ENCODE results near the gene SIGLEC12.

DNA sequence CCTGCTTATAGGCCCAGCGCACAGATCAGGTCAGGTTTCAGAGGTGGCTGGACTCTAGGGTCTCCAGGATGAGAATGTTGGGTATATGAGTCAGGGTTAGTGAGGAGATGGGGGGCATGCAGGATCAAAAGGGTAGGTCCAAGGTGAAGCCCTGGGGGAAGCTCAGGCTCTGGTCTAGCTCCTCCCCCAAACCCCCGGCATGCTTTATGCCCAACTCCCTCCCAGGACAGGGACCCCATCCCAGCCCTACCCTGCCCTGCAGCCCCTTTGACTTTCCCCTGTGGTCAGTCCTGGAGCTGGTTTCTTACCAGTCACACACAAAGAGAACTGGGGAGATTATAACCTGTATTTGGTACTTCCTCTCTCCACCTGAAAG is 33.1 kb downstream of the SIGLEC12 start:
- TF ChIP-seq, protein P1, sequence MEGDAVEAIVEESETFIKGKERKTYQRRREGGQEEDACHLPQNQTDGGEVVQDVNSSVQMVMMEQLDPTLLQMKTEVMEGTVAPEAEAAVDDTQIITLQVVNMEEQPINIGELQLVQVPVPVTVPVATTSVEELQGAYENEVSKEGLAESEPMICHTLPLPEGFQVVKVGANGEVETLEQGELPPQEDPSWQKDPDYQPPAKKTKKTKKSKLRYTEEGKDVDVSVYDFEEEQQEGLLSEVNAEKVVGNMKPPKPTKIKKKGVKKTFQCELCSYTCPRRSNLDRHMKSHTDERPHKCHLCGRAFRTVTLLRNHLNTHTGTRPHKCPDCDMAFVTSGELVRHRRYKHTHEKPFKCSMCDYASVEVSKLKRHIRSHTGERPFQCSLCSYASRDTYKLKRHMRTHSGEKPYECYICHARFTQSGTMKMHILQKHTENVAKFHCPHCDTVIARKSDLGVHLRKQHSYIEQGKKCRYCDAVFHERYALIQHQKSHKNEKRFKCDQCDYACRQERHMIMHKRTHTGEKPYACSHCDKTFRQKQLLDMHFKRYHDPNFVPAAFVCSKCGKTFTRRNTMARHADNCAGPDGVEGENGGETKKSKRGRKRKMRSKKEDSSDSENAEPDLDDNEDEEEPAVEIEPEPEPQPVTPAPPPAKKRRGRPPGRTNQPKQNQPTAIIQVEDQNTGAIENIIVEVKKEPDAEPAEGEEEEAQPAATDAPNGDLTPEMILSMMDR (IDR thresholded peaks at IDR 0.05 in 8 of 11, conservative IDR thresholded peaks at IDR 0.05 in 3 of 11) = no peak
- TF ChIP-seq POLR2AphosphoS5 (IDR thresholded peaks at IDR 0.05) = no peak
- no peak for TF ChIP-seq POLR2A (IDR thresholded peaks at IDR 0.05)
